ENCODE results near the gene AQP6.

The AQP6 gene

GRCh38 chr12:49961993-49962764 is 10.6 kb upstream of the AQP6 start:
- no peak for TF ChIP-seq POLR2AphosphoS5 (IDR thresholded peaks at IDR 0.05; ENCODE audit: low read depth, low read length)
- TF ChIP-seq REST (IDR thresholded peaks at IDR 0.05; ENCODE audit: insufficient read depth in 1 of 2, low read depth in 2 of 2, low read length in 2 of 2): no peak
- no peak for TF ChIP-seq FOXP2 (optimal IDR thresholded peaks at IDR 0.05; ENCODE audit: borderline replicate concordance, extremely low read depth, extremely low read length, insufficient read depth)
- no peak for TF ChIP-seq TAF1 (IDR thresholded peaks at IDR 0.05; ENCODE audit: borderline replicate concordance, insufficient read depth, low read length)
- no peak for TF ChIP-seq SIN3A (IDR thresholded peaks at IDR 0.05; ENCODE audit: borderline replicate concordance, insufficient read depth, low read length)

GRCh38 chr12:49962861-49963765 is 9.6 kb upstream of the AQP6 start:
- TF ChIP-seq REST (IDR thresholded peaks at IDR 0.05; ENCODE audit: insufficient read depth in 1 of 2, low read depth in 2 of 2, low read length in 2 of 2) (no peak), SIN3A (IDR thresholded peaks at IDR 0.05; ENCODE audit: borderline replicate concordance, insufficient read depth, low read length) (no peak), FOXP2 (optimal IDR thresholded peaks at IDR 0.05; ENCODE audit: borderline replicate concordance, extremely low read depth, extremely low read length, insufficient read depth) (no peak), POLR2AphosphoS5 (IDR thresholded peaks at IDR 0.05; ENCODE audit: low read depth, low read length) (no peak)

- TF ChIP-seq TAF1 (IDR thresholded peaks at IDR 0.05; ENCODE audit: borderline replicate concordance, insufficient read depth, low read length) (no peak), REST (IDR thresholded peaks at IDR 0.05; ENCODE audit: insufficient read depth in 1 of 2, low read depth in 2 of 2, low read length in 2 of 2) (no peak), POLR2AphosphoS5 (IDR thresholded peaks at IDR 0.05; ENCODE audit: low read depth, low read length) (no peak), SIN3A (IDR thresholded peaks at IDR 0.05; ENCODE audit: borderline replicate concordance, insufficient read depth, low read length) (no peak)
Measured at GRCh38 chr12:49963976-49964815, 8.6 kb upstream of the AQP6 start.

- no peak for TF ChIP-seq FOXP2 (optimal IDR thresholded peaks at IDR 0.05; ENCODE audit: borderline replicate concordance, extremely low read depth, extremely low read length, insufficient read depth)
- TF ChIP-seq REST (IDR thresholded peaks at IDR 0.05; ENCODE audit: insufficient read depth in 1 of 2, low read depth in 2 of 2, low read length in 2 of 2): no peak
- no peak for TF ChIP-seq POLR2AphosphoS5 (IDR thresholded peaks at IDR 0.05; ENCODE audit: low read depth, low read length)
- no peak for TF ChIP-seq SIN3A (IDR thresholded peaks at IDR 0.05; ENCODE audit: borderline replicate concordance, insufficient read depth, low read length)
- no peak for TF ChIP-seq TAF1 (IDR thresholded peaks at IDR 0.05; ENCODE audit: borderline replicate concordance, insufficient read depth, low read length)
Measured at GRCh38 chr12:49964849-49965624, 7.7 kb upstream of the AQP6 start.
